NCI-H1105 treated with DMSO at 0.1 percent for 48 hours (cell line): ENCODE data around the gene SPPL2C.

Source experiments
- DNase-seq: peaks from one replicate; lab custom pipeline; 2025; lab: John Stamatoyannopoulos, UW

Gene SPPL2C, protein sequence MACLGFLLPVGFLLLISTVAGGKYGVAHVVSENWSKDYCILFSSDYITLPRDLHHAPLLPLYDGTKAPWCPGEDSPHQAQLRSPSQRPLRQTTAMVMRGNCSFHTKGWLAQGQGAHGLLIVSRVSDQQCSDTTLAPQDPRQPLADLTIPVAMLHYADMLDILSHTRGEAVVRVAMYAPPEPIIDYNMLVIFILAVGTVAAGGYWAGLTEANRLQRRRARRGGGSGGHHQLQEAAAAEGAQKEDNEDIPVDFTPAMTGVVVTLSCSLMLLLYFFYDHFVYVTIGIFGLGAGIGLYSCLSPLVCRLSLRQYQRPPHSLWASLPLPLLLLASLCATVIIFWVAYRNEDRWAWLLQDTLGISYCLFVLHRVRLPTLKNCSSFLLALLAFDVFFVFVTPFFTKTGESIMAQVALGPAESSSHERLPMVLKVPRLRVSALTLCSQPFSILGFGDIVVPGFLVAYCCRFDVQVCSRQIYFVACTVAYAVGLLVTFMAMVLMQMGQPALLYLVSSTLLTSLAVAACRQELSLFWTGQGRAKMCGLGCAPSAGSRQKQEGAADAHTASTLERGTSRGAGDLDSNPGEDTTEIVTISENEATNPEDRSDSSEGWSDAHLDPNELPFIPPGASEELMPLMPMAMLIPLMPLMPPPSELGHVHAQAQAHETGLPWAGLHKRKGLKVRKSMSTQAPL

DNA sequence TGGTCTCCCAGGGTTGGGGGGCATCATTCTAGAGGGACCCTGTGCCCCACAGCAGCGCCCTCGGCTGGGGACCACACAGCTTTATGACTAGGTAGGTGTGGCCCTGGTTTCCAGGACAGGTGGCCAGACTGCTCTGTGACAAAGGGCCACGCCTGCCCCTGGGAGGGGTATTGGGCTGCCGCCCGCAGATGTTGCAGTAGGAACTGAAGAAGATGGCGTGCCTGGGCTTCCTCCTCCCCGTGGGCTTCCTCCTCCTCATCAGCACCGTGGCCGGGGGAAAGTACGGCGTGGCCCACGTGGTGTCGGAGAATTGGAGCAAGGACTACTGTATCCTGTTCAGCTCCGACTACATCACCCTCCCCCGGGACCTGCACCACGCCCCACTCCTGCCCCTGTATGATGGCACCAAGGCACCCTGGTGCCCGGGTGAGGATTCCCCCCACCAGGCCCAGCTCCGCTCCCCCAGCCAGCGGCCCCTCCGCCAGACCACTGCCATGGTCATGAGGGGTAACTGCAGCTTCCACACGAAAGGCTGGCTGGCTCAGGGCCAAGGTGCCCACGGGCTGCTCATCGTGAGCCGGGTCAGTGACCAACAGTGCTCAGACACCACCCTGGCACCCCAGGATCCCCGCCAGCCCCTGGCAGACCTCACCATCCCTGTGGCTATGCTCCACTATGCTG is at the start of gene SPPL2C:
Gene SPPL2C, plus strand, starts transcription at position 187 of the 681 bp plus-strand sequence. Its CDS starts 26 bp downstream, at position 213.
- DNase-seq: no peak

DNA sequence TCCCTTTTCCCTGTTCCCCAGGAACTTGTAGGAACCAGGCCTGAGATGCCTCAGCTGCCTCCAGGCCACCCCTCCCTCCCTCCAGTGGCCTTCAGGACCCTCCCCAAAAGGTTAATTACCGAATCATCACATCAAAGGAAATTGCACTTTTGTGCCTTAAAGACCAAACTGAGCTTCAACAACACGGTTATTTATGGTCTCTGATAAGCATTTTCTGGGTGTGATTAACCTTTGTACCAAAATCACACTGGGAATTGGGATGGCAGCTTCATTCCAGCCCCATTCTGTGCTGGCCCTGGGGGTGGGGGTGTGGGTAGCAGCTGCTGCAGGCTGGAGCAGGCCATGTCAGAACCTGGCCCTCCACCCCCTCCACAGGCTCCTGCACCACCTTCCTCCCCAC is 43.9 kb upstream of the SPPL2C start:
- no peak for DNase-seq

DNA sequence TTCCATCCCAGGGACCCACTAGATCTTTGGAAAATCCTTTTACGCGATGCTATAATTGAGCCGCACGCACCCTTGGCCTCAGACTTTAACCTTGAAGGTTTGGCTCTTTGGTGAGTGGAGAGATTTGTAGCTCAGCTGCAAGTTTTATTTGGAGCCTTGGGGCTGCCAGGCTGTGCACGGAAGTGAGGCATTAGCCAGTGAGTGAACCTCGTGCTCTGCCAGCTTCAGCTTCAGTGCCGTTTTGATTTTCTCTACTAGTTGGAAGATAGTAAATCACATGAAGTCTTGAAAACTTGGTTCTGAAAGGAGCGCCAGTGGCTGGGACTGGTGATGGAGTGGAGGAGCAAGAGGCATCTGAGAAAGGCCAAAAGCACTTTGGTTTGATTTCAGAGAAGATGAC is 43.3 kb upstream of the SPPL2C start:
- no peak for DNase-seq

DNA sequence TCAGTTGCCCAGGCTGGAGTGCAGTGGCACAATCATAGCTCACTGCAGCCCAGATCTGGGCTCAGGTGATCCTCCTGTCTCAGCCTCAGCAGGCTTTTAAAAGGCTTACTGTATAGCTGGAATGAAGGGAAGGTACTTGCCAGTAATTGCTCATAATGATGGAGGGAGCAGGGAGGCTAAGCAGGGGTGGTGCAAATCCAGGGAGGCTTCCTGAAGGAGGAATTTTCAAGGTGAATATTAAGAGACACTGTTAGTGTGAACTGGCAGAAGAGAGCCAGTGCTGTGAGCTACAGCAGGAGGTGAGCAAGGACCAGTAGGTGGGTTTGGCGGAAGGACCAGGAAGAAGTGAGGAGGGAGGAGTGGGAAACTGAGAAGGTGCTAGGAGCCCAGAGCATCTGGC is 35.8 kb upstream of the SPPL2C start:
- no peak for DNase-seq

DNA sequence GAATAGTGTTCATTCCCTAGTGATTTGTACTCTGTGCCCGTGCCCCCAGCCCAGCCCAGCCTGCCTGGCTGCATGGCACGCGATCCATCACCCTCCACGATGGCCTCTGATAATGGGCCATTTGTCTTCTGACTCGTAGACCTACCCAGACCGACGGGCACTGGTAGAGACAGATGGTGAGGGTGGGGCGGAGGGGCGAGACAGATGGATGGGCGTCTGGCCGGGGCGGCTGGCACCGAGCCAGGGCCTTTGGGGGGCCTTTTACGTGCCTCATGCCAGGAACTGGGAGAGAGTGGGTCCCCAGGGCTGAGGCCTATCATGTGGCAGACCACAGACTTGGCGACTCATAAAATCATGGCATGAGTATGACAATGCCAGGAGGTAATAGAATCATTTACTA is 35.2 kb upstream of the SPPL2C start:
- no peak for DNase-seq

DNA sequence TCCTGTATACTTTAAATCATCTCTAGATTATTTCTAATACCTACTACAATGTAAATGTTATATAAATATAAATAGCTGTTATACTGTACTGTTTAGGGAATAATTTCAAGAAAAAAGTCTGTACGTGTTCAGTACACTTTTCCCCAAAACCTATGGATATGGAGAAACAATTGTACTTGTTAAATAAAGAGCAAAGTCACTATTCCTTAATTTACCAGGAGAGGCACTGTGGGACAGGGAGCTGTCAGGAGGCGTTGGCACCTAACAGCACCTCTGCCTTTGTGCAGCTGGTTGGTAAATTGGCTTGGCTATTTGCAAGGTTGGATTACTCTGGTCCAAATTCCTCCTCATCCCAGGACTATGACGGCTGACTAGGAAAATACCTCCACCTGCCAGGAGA is 32.6 kb upstream of the SPPL2C start:
- DNase-seq: no peak

DNA sequence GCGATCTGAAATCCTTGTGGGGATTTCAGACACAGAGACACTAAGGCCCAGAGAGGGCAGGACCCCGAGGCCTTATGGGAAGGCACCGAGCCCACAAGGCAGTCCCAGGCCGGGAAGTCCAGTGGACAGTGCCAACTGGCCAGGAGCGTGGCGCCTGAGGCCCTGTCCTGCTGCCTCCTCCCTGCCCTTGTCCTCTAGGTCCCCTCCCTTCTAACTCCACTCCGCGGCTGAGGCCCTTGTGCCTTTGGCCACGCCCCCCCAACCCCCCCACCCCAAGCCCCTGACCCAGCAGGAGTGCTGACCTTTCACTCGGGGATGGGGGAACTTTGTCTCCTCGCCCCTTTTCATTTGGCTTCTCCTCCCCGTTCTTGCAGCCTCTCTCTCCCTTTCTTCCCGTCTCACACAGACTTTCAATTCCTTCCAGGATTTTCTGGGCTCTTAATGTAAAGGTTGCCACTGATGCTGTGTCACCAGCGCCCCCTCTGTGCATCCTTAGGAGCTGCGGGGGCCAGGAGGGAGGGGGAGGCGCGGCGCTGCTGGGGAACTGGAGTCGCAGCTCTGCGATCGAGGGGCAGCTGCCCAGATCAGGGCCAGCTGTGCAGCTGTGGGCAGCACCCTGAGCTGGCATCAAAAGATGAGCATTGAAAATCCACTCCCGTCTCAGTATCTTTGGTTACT is 31.5 kb upstream of the SPPL2C start:
- no peak for DNase-seq

DNA sequence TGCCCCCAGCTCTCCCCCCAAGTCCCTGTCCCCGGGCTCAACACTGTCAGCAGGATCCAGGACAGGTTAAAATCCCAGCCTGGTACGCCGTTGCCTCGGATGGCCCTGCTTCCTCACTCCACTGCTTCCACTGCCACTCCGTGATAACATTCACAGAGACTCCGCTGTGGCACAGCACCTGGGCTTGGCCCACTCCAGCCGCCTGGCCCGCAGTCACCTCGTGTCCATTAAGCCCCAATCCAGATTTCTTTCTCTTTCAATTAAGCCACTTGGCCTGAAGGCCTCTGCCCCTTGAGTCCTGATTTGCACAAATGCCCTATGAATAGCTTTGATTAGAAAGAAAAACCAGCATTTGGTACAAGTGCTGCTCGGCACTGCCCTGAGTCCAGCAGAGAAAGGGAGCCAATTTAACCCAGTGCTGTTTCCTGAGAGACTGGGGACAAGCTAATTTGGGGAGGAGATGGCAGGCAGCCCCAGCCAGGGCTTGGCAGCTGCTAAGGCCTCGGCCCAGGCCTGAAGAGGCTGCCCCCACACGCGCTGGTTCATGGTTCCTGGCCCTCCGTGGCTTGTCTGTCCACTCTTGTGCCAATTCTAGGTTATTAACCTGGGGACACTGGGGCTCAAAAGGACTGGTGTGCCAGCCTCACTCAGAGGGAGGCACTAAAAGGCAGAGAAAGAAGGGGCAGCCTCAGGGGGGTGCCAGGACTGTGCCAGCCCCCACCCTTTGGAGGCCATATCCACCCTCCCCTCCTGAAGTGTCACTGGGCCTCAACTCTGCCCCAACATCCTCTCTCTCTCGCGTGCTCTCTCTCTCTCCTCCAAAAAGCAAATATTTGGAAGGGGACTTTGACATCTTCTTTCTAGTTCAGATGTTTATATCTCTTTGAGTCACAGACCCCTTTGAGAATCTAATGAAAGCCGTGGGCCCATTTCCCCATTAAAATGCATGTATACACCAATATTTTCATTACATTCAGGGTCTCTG is 29.8 kb upstream of the SPPL2C start:
- no peak for DNase-seq

DNA sequence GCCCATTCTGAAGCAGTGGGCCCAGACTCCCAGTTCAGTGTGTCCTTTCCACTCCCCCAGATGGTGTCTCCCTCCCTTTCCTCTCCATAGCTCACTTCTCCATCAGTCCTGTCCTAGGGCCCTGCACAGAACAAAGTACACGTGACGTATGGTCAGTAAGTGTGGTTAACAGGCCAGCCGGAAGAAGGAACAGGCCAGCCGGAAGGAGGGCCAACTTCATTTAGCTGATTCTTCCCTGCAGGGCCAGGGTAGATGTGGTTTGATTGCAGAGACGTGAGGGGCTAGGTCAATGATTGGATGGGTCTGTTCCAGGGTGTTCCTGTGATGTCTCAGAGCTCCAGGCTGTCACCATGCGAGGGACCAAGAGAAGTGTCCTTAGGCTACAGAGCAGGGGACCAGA is 28.9 kb upstream of the SPPL2C start:
- DNase-seq: no peak

DNA sequence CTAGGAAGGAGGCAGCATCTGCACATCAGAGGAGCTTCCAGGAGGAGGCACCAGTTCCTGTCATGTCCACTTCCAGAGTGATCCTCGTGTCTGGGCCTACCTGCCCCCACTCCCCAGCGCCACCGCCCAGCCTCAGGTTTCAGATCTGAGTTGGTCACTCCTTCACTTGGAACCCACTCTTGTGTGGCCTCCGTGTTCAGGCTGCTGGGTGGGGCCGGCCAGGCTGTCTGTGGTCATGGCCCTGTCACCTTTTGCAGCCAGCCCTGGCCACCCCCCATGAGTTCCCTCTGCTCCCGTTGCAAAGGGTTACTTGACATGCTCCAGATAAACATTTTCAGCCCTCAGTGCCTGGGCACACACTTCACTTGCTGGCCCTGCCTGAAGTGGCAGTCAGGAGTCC is 26.6 kb upstream of the SPPL2C start:
- DNase-seq: no peak

DNA sequence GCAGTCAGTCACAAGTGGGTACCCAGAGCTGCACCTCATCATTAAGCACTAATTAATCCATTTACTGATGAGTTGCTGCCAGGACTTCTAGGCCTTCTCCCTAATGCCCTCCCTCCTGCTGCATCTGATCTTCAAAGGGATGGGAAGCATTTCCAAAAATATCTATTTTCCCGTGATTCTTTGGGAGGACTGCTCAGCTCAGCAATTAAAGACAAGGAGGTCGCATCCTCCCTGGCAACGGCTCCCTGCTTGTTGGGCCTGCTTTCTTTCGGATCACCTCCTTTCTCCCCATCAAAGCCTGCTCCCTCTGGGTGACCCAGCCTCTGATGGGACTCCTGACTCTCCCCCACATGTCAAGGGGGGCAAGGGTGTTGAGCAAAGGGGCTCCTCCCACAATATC is 26.0 kb upstream of the SPPL2C start:
- DNase-seq: no peak

DNA sequence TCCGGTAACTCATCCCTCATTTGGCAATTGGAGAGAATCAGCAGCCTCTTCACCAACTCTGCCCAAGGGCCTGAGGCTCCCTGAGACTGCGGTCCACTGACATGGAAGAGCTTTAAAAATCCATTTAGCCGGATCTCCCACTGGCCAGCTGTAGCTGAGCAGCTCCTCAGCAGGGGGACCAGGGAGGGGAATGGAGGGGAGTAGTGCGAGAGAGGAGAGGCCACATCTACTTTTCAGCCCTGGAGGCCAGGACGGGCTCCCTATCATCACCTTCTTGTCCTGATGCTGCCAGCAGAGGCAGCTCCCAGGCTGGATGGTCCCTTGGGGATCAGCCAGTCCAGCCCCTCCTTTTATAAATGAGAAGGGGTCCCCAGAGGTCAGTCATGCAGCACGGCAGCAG is 25.0 kb upstream of the SPPL2C start:
- DNase-seq: no peak

DNA sequence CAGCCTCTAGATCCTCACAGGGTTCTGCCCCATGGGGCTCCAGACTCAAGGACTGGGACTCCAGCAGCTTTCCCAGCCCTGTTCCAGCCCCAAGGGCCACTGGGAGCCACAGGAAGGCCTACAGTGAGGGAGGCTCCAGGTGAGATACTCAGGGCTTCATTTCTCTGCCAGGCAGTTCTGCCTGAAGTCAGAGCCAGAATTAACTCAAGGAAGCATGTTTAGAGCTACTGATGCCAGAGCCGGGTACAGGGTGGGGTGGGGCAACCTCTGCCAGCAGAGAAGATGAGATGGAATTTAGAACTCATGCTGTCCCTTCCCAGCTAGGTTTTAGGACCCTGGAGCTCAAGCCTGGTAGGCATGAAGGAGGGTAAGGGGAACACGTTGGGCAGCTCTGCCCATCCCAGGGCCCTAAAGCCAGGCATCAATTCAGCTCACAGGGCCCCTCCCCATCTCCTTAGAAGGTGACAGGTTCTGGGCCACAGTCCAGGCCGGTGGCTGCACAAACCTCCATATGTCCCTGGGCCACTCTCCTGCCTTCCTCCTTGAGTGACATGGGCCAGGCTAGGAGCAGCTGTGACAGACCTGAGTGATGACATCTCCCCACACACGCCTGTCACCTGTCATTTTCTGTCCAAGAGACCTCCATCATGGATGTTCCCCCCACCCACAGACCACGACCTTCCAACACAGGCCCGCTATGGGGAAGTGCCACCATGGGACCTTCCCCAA is 24.5 kb upstream of the SPPL2C start:
- no peak for DNase-seq

DNA sequence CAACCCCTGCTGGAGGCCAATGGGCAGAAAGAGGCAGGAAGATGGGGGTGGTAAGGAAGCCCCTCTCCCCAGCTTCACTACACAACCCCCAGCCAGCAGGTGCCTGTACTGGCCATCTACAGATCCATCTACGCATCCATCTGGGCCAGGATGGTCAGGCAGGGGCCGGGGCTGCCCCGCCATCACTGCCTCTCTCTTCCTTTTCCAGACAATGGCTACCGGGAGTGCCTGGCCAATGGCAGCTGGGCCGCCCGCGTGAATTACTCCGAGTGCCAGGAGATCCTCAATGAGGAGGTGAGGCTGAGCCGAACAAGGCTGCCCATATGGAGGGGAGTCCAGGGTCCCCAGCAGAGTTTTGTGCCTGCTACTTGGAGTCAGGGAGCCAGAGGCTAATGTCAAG is 23.5 kb upstream of the SPPL2C start:
- DNase-seq: no peak

DNA sequence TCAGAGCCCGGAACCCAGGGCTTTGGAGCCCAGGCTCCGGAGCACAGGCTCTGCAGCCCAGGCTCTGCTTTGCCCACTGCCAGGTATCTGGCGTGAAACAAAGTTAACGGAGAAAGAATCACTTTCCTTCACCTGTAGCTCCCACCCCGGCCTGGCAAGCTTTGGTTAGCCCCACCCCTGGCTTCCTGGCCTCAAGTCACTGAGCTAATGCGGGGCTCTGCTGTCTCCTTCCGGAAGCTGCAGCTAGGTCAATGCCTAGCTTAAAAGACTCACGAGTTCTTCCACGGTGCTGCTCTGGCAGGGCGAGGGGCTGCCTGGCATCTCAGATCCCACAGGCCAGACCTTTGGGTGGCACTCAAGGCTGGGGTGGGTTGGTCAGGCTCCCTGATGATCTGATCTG is 21.1 kb upstream of the SPPL2C start:
- no peak for DNase-seq

DNA sequence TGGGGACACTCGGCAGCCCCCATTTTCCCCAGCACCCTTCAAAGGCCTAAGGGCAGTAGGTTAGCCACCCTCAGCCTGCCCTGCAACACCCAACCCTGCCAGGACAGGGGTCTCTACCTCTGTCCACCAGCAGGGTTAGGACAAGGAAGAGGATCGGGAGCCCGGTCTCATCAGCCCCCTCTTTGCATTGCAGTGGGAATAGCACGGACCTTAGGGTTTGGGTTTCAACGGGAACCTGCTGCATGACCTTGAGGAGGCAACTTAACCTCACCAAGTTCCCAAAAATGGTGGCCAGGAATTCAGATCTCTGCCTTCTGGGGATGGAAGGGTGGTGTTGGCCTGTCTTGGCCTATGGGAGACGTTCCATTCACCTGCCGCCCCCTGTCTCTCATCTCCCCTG is 20.2 kb upstream of the SPPL2C start:
- no peak for DNase-seq

DNA sequence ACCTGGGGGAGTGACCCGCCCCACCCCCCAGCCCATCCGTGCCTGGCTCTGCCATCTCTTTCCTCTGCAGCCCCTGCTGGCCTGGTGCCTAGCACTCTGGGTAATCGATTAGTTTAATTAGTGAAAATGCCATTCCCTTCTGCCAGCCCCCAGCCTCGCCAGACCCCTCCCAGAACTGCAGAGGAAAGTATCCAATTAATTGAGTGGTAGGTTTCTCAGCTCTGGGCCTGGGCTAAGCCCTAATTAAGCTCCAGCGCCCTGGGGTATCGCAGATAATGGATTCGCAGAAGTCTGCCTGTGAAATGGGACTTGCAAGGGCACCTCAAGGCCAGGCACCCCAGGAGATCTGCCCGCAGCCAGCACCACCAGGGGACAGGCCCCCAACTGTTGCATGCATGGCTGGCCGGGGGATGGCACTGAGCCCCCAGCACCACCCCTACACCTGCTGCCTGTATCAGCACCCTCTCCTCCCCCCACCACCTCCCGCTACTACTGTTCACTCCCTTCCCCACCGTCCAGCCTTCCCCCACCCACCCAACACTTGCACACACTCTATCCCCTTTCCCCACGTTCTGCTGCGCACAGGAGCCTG is 19.7 kb upstream of the SPPL2C start:
- no peak for DNase-seq

DNA sequence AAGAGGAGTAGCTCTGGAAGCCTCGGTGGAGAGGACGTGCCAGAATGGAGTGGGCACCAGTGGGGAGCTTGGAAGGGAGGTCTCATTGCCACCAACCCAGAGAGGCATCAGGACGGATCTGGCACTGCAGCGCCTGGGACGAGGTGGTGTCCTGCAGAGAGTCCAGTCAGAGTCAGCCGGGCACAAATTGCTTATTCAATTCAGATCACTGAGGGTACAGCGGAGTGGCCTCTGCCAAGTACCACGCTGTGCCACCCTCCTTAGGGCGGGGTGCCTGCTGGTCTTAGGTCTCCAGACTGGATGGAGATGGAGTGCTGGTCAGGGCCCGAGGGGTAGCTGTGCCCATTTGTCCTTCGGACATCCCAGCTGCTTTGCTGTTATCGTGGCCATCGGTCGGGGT is 18.9 kb upstream of the SPPL2C start:
- DNase-seq: no peak

DNA sequence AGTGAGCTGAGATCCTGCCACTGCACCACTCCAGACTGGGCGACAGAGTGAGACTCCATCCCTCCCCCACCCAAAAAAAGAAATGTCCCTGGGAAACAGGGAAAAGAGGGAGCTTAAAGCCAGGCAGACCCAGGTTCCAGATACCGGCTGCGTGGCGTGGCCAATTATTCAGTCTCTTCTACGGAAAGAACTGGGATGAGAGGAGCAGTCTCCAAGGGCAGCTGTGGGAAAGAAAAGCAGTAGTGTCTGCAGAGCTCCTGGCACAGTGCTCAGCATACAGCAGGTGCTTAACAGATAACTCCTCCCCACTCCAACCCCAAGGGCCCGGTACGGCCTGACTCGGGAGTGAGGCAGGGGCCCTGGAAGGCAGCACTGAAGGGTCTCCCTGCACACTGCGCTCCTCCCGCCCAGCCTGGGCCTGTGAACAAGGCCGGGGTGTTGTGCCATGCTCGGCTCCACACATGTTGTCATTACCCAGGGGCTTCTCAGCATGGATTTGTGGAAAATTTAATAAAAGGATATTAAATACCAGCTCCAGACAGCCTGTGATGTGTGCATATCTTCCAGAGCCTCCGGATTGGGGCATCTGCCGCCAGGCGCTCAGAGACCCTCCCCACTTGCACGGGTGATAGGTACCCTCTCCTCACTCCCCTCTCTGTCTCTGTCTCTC is 17.6 kb upstream of the SPPL2C start:
- no peak for DNase-seq

DNA sequence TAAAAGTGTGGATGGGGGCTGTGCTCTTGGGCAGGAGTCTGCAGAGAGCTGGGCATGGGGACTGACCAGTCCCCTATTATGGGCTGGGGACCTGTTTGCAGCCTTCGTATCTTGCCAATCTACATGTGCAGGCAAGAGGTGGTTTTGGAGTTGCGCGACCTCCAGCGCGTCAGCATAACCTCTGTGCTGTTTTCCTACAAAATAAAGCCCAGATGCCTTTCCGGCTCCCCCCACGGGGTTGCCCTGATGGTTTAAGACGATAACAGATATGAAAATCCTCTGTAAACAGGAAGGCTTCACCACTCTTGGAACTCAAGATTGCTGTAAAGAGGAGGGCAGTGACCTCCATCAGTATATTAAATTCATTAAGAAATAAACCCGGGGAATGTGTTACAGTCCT is 16.5 kb upstream of the SPPL2C start:
- no peak for DNase-seq
